Measurements from ENCODE around the gene ARHGEF12. TPM values are rescaled to one million over a fixed set of nuclear protein-coding genes. Genes with fewer than 3 reads are reported as not detected.

ARHGEF12 gene, protein sequence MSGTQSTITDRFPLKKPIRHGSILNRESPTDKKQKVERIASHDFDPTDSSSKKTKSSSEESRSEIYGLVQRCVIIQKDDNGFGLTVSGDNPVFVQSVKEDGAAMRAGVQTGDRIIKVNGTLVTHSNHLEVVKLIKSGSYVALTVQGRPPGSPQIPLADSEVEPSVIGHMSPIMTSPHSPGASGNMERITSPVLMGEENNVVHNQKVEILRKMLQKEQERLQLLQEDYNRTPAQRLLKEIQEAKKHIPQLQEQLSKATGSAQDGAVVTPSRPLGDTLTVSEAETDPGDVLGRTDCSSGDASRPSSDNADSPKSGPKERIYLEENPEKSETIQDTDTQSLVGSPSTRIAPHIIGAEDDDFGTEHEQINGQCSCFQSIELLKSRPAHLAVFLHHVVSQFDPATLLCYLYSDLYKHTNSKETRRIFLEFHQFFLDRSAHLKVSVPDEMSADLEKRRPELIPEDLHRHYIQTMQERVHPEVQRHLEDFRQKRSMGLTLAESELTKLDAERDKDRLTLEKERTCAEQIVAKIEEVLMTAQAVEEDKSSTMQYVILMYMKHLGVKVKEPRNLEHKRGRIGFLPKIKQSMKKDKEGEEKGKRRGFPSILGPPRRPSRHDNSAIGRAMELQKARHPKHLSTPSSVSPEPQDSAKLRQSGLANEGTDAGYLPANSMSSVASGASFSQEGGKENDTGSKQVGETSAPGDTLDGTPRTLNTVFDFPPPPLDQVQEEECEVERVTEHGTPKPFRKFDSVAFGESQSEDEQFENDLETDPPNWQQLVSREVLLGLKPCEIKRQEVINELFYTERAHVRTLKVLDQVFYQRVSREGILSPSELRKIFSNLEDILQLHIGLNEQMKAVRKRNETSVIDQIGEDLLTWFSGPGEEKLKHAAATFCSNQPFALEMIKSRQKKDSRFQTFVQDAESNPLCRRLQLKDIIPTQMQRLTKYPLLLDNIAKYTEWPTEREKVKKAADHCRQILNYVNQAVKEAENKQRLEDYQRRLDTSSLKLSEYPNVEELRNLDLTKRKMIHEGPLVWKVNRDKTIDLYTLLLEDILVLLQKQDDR (N-terminal part only)
- total RNA-seq = 100 to 1,000 TPM; 113 to 132 TPM

DNA sequence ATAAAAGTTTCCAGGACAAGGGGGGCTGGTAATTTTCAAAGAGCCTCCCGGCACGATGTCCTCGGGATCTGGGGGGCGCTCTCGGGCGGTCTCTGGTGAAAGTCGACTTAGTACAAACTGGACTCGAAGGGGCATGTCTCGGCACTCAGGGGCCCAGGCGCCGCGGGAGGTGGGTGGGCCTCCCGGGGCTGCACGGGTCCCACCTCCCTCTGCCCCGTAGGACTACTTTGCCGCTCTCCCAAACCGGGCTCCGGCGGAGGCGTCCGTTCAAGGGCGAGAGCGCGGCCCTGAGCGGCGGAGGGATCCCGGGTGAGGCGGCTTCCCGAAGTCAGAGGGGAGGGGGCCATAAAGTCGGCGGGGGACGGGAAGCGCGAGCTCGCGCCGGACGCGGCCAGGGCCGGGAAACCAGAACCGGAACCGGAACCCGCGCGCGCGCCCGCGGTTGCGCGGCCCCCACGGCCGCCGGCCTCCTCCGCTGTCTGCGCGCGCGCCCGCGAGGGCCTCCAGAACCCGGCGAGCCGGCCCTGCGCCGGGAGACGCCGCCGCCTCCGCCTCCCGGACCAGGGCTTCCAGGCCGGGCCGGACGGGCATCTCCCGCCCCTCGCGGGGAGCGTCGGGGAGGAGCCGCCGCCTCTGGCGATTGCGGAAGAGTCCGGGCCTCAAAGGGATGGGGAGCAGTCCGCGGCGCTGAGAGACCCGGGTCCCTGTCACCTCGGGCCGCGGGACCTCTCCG is at the start of gene ARHGEF12:
Gene ARHGEF12 (plus strand): TSS at position 506 of the 733 bp plus-strand sequence. CDS start 831 bp downstream, outside the sequence.
- Histone ChIP-seq H3K36me3 (no peaks in the 10 kb centered on the region), H3K27ac (peak within 1 kb of the TSS; percentile 95 to 99), H3K4me3 (peak within 1 kb of the TSS; percentile 86), H3K4me1 (ENCODE audit: control insufficient read depth in 1 of 2, low read depth in 2 of 2) (peaks cover 33 to 62% of the 10 kb centered on the region in 2 donors), H3K27me3 (replicated peaks; ENCODE audit: insufficient read depth) (no peaks in the 10 kb centered on the region), H3K9me3 (no peaks in the 10 kb centered on the region)
- TF ChIP-seq, protein P1, sequence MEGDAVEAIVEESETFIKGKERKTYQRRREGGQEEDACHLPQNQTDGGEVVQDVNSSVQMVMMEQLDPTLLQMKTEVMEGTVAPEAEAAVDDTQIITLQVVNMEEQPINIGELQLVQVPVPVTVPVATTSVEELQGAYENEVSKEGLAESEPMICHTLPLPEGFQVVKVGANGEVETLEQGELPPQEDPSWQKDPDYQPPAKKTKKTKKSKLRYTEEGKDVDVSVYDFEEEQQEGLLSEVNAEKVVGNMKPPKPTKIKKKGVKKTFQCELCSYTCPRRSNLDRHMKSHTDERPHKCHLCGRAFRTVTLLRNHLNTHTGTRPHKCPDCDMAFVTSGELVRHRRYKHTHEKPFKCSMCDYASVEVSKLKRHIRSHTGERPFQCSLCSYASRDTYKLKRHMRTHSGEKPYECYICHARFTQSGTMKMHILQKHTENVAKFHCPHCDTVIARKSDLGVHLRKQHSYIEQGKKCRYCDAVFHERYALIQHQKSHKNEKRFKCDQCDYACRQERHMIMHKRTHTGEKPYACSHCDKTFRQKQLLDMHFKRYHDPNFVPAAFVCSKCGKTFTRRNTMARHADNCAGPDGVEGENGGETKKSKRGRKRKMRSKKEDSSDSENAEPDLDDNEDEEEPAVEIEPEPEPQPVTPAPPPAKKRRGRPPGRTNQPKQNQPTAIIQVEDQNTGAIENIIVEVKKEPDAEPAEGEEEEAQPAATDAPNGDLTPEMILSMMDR (IDR thresholded peaks at IDR 0.05) = no peak
- ATAC-seq (ENCODE audit: insufficient number of reproducible peaks, low FRiP score, low read depth) (peak; percentile 44), DNase-seq (ENCODE audit: low spot score) (peak; percentile 70)

DNA sequence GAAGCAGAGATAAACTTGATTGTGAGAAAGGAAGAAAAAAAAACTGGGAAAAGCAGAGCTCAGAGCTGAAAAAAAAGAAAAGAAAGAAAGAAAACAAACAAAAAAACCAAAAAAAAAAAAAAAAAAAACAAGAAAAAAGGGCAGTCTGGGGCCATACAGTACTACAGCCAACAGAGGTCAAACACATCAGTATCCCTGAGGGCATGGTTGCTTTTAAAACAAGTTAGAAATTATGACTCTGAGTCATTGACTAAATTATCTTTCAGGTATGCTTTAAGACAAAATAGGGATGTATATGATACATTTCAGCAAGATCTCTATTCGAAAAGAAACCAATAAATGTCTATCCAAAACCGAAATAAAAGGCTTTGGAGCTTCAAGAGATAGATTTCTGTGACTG is 48.2 kb upstream of the ARHGEF12 start:
- DNase-seq (ENCODE audit: low spot score) = no peak
- no peak for ATAC-seq (ENCODE audit: insufficient number of reproducible peaks, low FRiP score, low read depth)
- TF ChIP-seq, protein P1 (IDR thresholded peaks at IDR 0.05) = no peak
- Histone ChIP-seq H3K4me3 (no peak overlapping the region), H3K36me3 (no peaks in the 10 kb centered on the region), H3K9me3 (no peaks in the 10 kb centered on the region), H3K27me3 (replicated peaks; ENCODE audit: insufficient read depth) (no peaks in the 10 kb centered on the region), H3K27ac (no peak overlapping the region), H3K4me1 (ENCODE audit: control insufficient read depth in 1 of 2, low read depth in 2 of 2) (no peaks in the 10 kb centered on the region)

DNA sequence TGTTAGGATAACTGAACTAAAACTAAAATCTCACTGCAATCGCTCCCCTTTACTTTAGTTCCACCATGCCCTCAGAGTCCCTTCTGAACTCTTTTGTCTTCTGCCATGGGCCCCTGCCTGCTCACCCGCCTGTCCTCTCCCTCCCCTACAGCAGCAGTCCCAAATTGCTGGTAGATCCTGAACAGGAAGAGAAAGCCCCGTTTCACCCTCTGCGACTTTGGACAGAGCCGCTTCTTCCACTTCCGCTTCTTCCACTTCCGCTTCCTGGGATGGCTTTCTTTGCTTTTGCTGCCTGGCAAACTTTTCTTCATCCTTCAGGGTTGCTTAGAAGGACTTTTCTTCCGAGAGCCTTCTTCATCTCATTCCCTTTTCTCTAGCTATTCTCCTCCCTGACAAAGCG is 46.8 kb upstream of the ARHGEF12 start:
- H3K4me3 ChIP-seq = no peak overlapping the region
- ATAC-seq (ENCODE audit: insufficient number of reproducible peaks, low FRiP score, low read depth) = no peak
- no peak overlapping the region for H3K27ac ChIP-seq
- no peaks in the 10 kb centered on the region for H3K9me3 ChIP-seq
- no peak for DNase-seq (ENCODE audit: low spot score)
- no peaks in the 10 kb centered on the region for H3K36me3 ChIP-seq
- no peaks in the 10 kb centered on the region for H3K27me3 ChIP-seq (replicated peaks; ENCODE audit: insufficient read depth)
- no peaks in the 10 kb centered on the region for H3K4me1 ChIP-seq (ENCODE audit: control insufficient read depth in 1 of 2, low read depth in 2 of 2)
- TF ChIP-seq, protein P1 (IDR thresholded peaks at IDR 0.05) = no peak

DNA sequence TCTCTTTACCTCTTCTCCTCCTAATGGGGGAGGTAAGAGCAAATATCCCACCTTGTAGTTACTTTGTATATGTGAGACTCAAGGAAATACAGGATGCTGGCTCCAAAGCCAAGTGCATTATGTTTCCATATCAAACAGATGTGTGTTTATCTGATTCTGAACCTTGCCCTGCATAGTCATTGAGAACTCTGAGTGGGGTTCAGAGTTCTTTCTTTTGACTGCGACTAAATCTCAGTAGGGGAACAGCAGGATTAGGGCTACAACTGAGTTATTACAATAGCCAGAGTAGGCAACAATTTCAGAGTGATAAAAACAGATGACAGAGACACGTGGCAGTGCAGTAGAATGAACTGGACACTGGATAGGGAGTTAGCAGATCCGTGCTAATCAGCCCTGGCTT is 45.3 kb upstream of the ARHGEF12 start:
- no peak for ATAC-seq (ENCODE audit: insufficient number of reproducible peaks, low FRiP score, low read depth)
- Histone ChIP-seq H3K27me3 (replicated peaks; ENCODE audit: insufficient read depth) (no peaks in the 10 kb centered on the region), H3K4me3 (no peak overlapping the region), H3K27ac (no peak overlapping the region), H3K36me3 (no peaks in the 10 kb centered on the region), H3K4me1 (ENCODE audit: control insufficient read depth in 1 of 2, low read depth in 2 of 2) (no peaks in the 10 kb centered on the region), H3K9me3 (no peaks in the 10 kb centered on the region)
- DNase-seq (ENCODE audit: low spot score) = no peak
- TF ChIP-seq, protein P1 (IDR thresholded peaks at IDR 0.05) = no peak
